ENCODE results near the gene EPC1. TPM values are rescaled to one million over a fixed set of nuclear protein-coding genes. Genes with fewer than 3 reads are reported as not detected.

Gene EPC1
- total and polyA plus RNA-seq, 9 of the 15 experiments (the other 6 are each of a cell fraction or from before 2014, with no cell fraction given): 7.0 to 43.6 (median 16.1) TPM

GRCh38 chr10:32328499-32328898 is 18.5 kb downstream of the EPC1 start (continued):
- TF ChIP-seq AFF1 (IDR thresholded peaks at IDR 0.05; ENCODE audit: low read depth in 1 of 2, partially characterized antibody in 2 of 2) (no peak), THRAP3 (IDR thresholded peaks at IDR 0.05; ENCODE audit: borderline replicate concordance) (no peak)

- H3K4me2 ChIP-seq (ENCODE audit: insufficient read depth, low read length): no peak overlapping the region
Measured at GRCh38 chr10:32327364-32327691, 19.6 kb downstream of the EPC1 start.

More at GRCh38 chr10:32327364-32327691, 19.6 kb downstream of the EPC1 start:
- Histone ChIP-seq H3K27ac (ENCODE audit: extremely low read depth, low read depth, low read length) (no peak overlapping the region), H2AFZ (ENCODE audit: low read depth, low read length) (no peak overlapping the region), H4K20me1 (replicated peaks; ENCODE audit: control insufficient read depth, insufficient read depth, low read length) (peaks cover 27% of the 10 kb centered on the region), H3K27me3 (ENCODE audit: control insufficient read depth in 2 of 2, insufficient read depth in 2 of 2, low read length in 2 of 2) (no peaks in the 10 kb centered on the region), H3K4me3 (no peak overlapping the region), H3K9me3 (replicated peaks; ENCODE audit: control insufficient read depth, insufficient read depth, low read depth, low read length) (no peaks in the 10 kb centered on the region), H3K4me1 (replicated peaks in 1 of 2; ENCODE audit: control insufficient read depth in 2 of 2, insufficient read depth in 2 of 2, low read length in 2 of 2) (peaks cover 0 to 17% of the 10 kb centered on the region in 2 experiments; a peak in 4 of 5 replicates), H3K79me2 (ENCODE audit: control insufficient read depth, insufficient read depth, low read length) (peaks cover 98% of the 10 kb centered on the region), H3K9me1 (ENCODE audit: control insufficient read depth, insufficient read depth, low read length) (peaks cover 2% of the 10 kb centered on the region), H3K36me3 (ENCODE audit: control insufficient read depth, insufficient read depth, low read length) (peaks cover 13% of the 10 kb centered on the region; the same call in 2 of the 3 replicates), H3K9ac (ENCODE audit: insufficient read depth in 1 of 2, low read depth in 2 of 2, low read length in 2 of 2) (no peak overlapping the region)
- intact Hi-C loops (cut with micrococcal nuclease): no loop called here
- no peak for ATAC-seq
- in situ Hi-C loops (cut with MboI): no loop called here
- FAIRE-seq: no peak
- BruUV-seq (replicated peaks): no TSS peak
- CTCF ChIA-PET (ENCODE audit: low intra/inter-chr PET ratio): no interaction called here
- DNase-seq (ENCODE audit: extremely low read depth in 1 of 4, low spot score in 3 of 4): no peak
- POLR2A ChIA-PET: no interaction called here
- WGBS (ENCODE audit: insufficient coverage, low coverage, missing lambda C conversion rate): 27% methylated on average over 1 of the region's 1 CpG
- TF ChIP-seq ADNP (tag; IDR thresholded peaks at IDR 0.05): no peak
- no peak for TF ChIP-seq MTF1 (CRISPR knock-in tag; IDR thresholded peaks at IDR 0.05; ENCODE audit: borderline replicate concordance)
- no peak for TF ChIP-seq ZBTB12 (CRISPR knock-in tag; IDR thresholded peaks at IDR 0.05)
- TF ChIP-seq E2F6 (IDR thresholded peaks at IDR 0.05; ENCODE audit: borderline replicate concordance in 1 of 2, extremely low read depth in 1 of 2, insufficient read depth in 1 of 2, insufficient read length in 1 of 2, low read depth in 1 of 2, low read length in 1 of 2, poor library complexity in 1 of 2, severe bottlenecking in 1 of 2): no peak
- no peak for TF ChIP-seq CEBPG (CRISPR knock-in tag; IDR thresholded peaks at IDR 0.05)
- TF ChIP-seq CEBPG (tag; conservative IDR thresholded peaks at IDR 0.05 in 1 of 2, IDR thresholded peaks at IDR 0.05 in 1 of 2): 0 out of 4 replicates have a peak, but pooled peaks of 1 of the 2 experiments have one; percentile 23
- TF ChIP-seq HBP1 (CRISPR knock-in tag; IDR thresholded peaks at IDR 0.05): no peak

Data from K562 (cell line).